Lung (tissue), 12 donors: Measurements from ENCODE around the gene ASTN2. TPM values are rescaled to one million over a fixed set of nuclear protein-coding genes. Genes with fewer than 3 reads are reported as not detected.

Experiments
- ATAC-seq: fragments of 200-7000 bp; cut with Tn5 transposase; one replicate; pipeline ENCODE4 v1.9.1; 2020; ENCODE audit warnings: moderate number of reproducible peaks; ENCODE audit not compliant: insufficient read depth, low FRiP score
- DNase-seq, 3 donors: peaks; one replicate each; pipeline ENCODE4 v3.0.0-alpha.2; 2013 to 2017
- H3K27ac ChIP-seq, 2 donors: one replicate each; pipeline ENCODE4 v1.5.1; 2013; ENCODE audit warnings: mild to moderate bottlenecking in 2 of 2, moderate library complexity in 2 of 2, control low read depth in 1 of 2, inconsistent platforms in 1 of 2, low read depth in 1 of 2, low read length in 1 of 2
- H3K27me3 ChIP-seq, 3 donors: one replicate each; pipeline ENCODE4 v1.5.1; 2013; ENCODE audit warnings: low read length in 2 of 3; ENCODE audit not compliant: control insufficient read depth in 3 of 3, insufficient read depth in 3 of 3
- H3K36me3 ChIP-seq, 4 donors: one replicate each; pipeline ENCODE4 v1.5.1; 2013; ENCODE audit warnings: low read length in 4 of 4, mild to moderate bottlenecking in 1 of 4, moderate library complexity in 1 of 4; ENCODE audit not compliant: control insufficient read depth in 4 of 4, insufficient read depth in 4 of 4
- H3K4me1 ChIP-seq, 5 donors: one replicate each; pipeline ENCODE4 v1.5.1; 2013; ENCODE audit warnings: low read length in 5 of 5, mild to moderate bottlenecking in 2 of 5, moderate library complexity in 1 of 5; ENCODE audit not compliant: control insufficient read depth in 5 of 5, insufficient read depth in 5 of 5
- H3K4me3 ChIP-seq: one replicate; pipeline ENCODE4 v1.5.1; 2013; ENCODE audit warnings: mild to moderate bottlenecking, control low read depth, moderate library complexity
- H3K9ac ChIP-seq, 2 donors: one replicate each; pipeline ENCODE4 v1.5.1; 2013; ENCODE audit warnings: low read length in 2 of 2, control low read depth in 1 of 2; ENCODE audit not compliant: insufficient read depth in 1 of 2
- H3K9me3 ChIP-seq, 4 donors: one replicate each; pipeline ENCODE4 v1.5.1; 2013; ENCODE audit warnings: low read length in 3 of 4, mild to moderate bottlenecking in 1 of 4, moderate library complexity in 1 of 4; ENCODE audit not compliant: control insufficient read depth in 4 of 4, insufficient read depth in 3 of 4
- CTCF ChIP-seq: IDR thresholded peaks from 2 replicates; pipeline ENCODE4 v1.5.1; 2012; ENCODE audit warnings: mild to moderate bottlenecking; ENCODE audit errors: control extremely low read depth, extremely low read depth
- WGBS, 2 donors: extraction: QIAGEN DNeasy Blood & Tissue Kit; methylation state at CpG; one replicate each; pipeline ENCODE4 v1.1.7; 2013; 5-methylcytosine and 5-hydroxymethylcytosine counted together
- polyA plus RNA-seq, 2 donors: library from polyadenylated mRNA; stranded (reverse); fragments of 200-250 nt; gene quantifications; one replicate each; pipeline ENCODE4 v1.2.1, GENCODE V29; 2013
- total RNA-seq, 2 donors: library from RNA; depleted of rRNA in 1 of 2; stranded (reverse); fragments of >200 nt in 1 of 2; gene quantifications; one replicate each; pipeline ENCODE4 v1.2.1, GENCODE V29; 2014 to 2021
- donor health status: control.
- donor health status: control.
- donor health status: Bipolar disorder and iron deficiency.
- donor health status: healthy.
- donor health status: DM: yes; HTN: yes; CAD: no.

Gene ASTN2
- total and polyA plus RNA-seq, 4 donors = 1.4 to 7.0 (median 3.3) TPM

DNA sequence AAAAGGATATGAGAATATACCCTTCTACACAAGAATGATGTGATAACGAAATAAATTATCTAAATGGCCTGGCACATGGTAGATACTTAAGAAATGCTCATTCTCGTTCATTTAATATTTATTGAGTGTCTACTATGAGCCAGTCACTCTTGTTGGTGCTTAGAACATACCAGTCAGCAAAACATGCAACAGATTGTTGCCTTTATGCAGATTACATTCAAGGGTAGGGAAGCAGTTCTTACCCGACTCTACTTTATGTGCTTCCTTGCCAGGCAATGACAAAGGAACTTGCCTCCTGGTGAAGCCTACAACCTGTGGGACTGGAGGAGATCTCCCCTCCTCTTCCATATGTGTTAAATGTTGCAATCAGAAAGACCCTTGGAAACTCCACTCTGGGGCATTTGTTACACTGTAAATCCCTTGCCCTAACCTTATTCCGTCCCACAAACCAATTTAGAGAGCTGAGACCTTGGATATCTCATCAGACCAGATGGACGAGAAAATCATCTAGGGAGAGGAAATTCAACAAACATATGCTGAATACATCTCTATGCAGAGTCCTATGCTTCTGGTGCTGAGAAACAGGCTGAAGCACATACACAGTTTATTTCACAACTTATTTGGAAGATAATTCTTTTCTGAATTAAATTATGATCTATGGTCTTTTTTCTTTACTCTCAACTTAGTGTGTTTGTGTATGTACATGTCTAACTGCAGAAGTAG lies 855.9 kb downstream of the ASTN2 start:
- no peak for TF ChIP-seq CTCF
- Histone ChIP-seq H3K9me3 (no peaks in the 10 kb centered on the region), H3K4me3 (no peak overlapping the region), H3K27ac (no peak overlapping the region), H3K4me1 (peaks cover 0 to 15% (median 0%) of the 10 kb centered on the region in 5 donors), H3K36me3 (no peaks in the 10 kb centered on the region), H3K9ac (no peak overlapping the region), H3K27me3 (no peaks in the 10 kb centered on the region)
- WGBS, 2 donors = 89 to 91% methylated on average over 5 of the region's 5 CpGs
- ATAC-seq = no peak
- DNase-seq = no peak

DNA sequence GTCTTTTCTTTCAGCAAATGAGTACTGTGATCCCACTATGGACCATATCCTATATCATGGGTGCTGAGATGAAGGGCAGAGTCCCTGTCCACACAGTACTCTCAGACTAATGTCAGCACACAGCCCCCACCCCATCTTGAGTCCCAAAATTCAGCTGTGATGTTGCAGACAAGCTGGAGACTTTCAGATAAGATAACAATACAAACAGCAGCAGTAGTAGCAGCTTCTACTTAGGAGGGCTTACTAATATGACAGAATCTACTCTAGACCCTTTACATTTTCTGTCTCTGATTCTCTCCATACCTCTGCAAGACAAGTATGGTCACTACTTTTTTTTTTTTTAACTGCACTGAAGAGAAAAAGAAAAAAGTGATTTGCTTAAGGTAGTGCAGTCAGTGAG lies 856.8 kb downstream of the ASTN2 start:
- H3K9me3 ChIP-seq = no peaks in the 10 kb centered on the region

DNA sequence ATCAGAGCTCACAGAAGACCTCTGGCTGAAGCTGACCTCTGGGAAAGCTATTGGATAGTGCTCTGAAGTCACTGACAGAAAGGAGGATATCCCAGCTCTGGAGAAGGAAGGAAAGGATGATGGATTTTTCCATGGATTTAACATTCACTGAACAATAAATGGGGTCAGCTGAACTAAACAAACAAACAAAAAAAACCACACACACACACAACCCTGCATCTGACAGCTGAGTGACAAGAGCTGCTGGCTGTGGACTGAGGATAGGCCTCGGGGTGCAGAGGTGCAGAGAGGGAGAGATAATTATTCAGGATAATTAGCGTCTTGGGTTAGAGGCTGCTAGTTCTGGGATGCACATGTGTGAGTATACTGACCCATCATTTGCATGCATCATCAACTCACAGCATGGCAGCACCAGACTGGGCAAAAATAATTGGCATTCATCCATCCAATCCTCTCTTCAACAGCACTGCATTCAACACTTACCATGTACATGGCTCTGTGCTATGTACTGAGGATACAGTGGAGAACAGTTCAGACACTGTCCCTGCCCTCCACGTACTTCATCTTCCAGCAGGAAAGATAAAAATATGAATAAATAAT lies 859.2 kb downstream of the ASTN2 start:
- H3K9ac ChIP-seq = no peak overlapping the region
- ATAC-seq (no peak), DNase-seq (no peak)
- WGBS, 2 donors = 85 to 95% methylated on average over 3 of the region's 3 CpGs
- no peak overlapping the region for H3K4me3 ChIP-seq
- H3K4me1 ChIP-seq = peaks cover 0 to 25% (median 0%) of the 10 kb centered on the region in 5 donors
- no peak for TF ChIP-seq CTCF
- no peaks in the 10 kb centered on the region for H3K36me3 ChIP-seq
- no peaks in the 10 kb centered on the region for H3K9me3 ChIP-seq
- H3K27ac ChIP-seq = no peak overlapping the region
- H3K27me3 ChIP-seq = no peaks in the 10 kb centered on the region

More for the DNA sequence above, 856.8 kb downstream of the ASTN2 start:
- Histone ChIP-seq H3K36me3 (no peaks in the 10 kb centered on the region), H3K27me3 (no peaks in the 10 kb centered on the region), H3K9ac (no peak overlapping the region), H3K27ac (no peak overlapping the region), H3K4me1 (peaks cover 0 to 15% (median 0%) of the 10 kb centered on the region in 5 donors), H3K4me3 (no peak overlapping the region)
- no peak for TF ChIP-seq CTCF
- DNase-seq = no peak
- no peak for ATAC-seq
